ENCODE data around the gene ADAMTS10. TPM values are rescaled to one million over a fixed set of nuclear protein-coding genes. Genes with fewer than 3 reads are reported as not detected.

ADAMTS10 gene
- total and polyA plus RNA-seq, 11 donors: 4.3 to 14.7 (median 7.4) TPM

DNA sequence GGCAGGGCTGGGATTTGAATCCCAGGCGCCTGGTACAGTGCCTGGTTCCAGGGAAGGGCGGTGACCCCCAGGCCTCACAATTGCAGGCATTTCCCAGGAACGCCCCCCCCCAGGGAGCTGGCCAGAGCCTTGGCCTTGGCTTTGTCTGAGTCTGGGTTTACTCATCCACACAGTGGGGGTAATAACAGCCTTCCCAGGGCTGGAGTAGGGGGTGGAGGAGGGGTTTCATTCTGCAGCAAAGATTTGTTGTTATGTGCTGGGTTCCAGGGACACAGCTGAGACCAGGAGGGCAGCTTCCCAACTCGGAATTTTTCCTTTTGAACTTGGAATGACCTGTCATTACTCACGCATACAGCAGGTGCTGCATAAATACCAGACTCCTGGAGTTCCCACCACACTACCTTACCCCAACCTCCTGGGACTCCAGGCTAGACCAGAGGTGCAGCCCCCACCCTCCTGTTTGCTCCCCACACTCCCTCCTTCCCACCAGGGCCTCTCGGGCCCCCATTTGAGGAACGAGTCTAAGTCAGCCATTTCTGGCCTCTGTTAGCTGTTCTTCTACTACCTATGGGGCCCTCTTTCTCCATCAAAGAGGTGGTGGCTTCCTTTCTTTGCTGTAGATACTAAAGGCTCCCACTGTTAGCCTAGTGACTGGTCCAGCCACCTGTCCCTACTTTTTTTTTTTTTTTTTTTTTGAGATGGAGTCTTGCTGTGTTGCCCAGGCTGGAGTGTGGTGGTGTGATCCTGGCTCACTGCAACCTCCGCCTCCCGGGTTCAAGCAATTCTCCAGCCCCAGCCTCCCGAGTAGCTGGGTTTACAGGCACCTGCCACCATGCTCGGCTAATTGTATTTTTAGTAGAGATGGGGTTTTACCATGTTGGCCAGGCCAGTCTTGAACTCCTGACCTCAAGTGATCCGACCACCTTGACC, 1.6 kb upstream of the ADAMTS10 start:
- H3K36me3 ChIP-seq: no peaks in the 10 kb centered on the region
- no peak for TF ChIP-seq POLR2A (IDR thresholded peaks at IDR 0.05)
- TF ChIP-seq, protein P1, sequence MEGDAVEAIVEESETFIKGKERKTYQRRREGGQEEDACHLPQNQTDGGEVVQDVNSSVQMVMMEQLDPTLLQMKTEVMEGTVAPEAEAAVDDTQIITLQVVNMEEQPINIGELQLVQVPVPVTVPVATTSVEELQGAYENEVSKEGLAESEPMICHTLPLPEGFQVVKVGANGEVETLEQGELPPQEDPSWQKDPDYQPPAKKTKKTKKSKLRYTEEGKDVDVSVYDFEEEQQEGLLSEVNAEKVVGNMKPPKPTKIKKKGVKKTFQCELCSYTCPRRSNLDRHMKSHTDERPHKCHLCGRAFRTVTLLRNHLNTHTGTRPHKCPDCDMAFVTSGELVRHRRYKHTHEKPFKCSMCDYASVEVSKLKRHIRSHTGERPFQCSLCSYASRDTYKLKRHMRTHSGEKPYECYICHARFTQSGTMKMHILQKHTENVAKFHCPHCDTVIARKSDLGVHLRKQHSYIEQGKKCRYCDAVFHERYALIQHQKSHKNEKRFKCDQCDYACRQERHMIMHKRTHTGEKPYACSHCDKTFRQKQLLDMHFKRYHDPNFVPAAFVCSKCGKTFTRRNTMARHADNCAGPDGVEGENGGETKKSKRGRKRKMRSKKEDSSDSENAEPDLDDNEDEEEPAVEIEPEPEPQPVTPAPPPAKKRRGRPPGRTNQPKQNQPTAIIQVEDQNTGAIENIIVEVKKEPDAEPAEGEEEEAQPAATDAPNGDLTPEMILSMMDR (IDR thresholded peaks at IDR 0.05): no peak
- ATAC-seq (peak in 3 of 4 donors; percentile 45 to 70 (median 63)), DNase-seq (peak; percentile 52 to 89 (median 81))
- H3K4me1 ChIP-seq: peaks cover 0 to 32% (median 13%) of the 10 kb centered on the region in 12 donors
- intact Hi-C loops (cut with DNase I): no loop called here
- no peak overlapping the region for H3K4me3 ChIP-seq
- peaks cover 0 to 6% (median 0%) of the 10 kb centered on the region in 9 donors for H3K27me3 ChIP-seq
- 37 to 45% (median 42%) methylated on average over 10 to 12 of the region's 12 CpGs for WGBS, 4 donors
- H3K27ac ChIP-seq: peak overlapping the region in 8 of 12 donors; percentile 12 to 84 (median 48)
- no peaks in the 10 kb centered on the region for H3K9me3 ChIP-seq

DNA sequence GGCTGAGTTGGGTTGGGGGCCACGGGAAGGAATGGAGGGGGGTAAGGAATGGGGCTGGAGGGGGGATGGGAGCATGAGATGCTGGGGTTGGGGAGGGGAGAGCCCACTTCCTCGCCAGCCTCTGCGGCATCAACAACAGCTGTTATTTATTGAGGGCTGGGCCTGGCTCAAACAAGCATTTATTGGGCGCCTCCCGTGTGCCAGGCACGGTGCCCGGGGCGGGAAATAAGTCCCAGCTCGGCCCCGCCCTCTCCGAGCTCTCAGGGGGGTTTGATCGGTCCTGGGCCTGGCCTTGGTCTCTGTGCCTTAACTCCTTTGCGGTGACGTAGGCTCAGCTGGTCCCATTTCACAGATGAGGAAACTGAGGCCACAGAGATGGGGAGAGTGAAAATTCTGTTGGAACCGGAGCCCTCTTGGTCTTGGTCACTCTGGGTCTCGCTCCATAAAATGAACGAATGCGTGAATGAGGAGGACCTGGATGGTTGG, 919 bp upstream of the ADAMTS10 start:
- Histone ChIP-seq H3K4me1 (peaks cover 0 to 35% (median 13%) of the 10 kb centered on the region in 12 donors), H3K27me3 (peaks cover 0 to 6% (median 0%) of the 10 kb centered on the region in 9 donors), H3K27ac (peak overlapping the region in 8 of 12 donors; percentile 22 to 84 (median 48)), H3K4me3 (no peak overlapping the region), H3K9me3 (no peaks in the 10 kb centered on the region), H3K36me3 (no peaks in the 10 kb centered on the region)
- 39 to 44% (median 41%) methylated on average over 17 to 18 of the region's 18 CpGs for WGBS, 4 donors
- DNase-seq (peak in 2 of 5 donors; percentile 44 to 45), ATAC-seq (no peak)
- TF ChIP-seq, protein P1 (IDR thresholded peaks at IDR 0.05): no peak
- no peak for TF ChIP-seq POLR2A (IDR thresholded peaks at IDR 0.05)
- intact Hi-C loops (cut with DNase I): no loop called here

DNA sequence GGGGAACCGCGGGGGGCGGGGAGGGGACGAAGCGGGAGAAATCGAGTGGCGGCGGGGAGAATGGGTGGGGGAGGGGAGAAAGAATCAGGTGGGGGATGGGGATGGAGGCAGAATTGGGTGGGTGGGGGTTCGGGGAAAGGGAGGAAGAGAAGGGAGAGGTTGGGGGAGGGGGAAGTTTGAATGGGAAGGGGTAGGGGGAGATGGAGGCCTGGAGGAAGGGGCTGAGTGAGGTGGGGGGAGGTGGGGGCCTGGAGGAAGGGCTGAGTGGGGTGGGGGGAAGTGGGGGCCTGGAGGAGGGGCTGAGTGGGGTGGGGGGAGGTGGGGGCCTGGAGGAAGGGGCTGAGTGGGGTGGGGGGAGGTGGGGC, 403 bp upstream of the ADAMTS10 start:
- DNase-seq (no peak), ATAC-seq (no peak)
- Histone ChIP-seq H3K27ac (peak overlapping the region in 9 of 12 donors; percentile 44 to 92 (median 84)), H3K36me3 (peaks cover 0 to 1% (median 0%) of the 10 kb centered on the region in 9 donors), H3K4me1 (peaks cover 0 to 35% (median 13%) of the 10 kb centered on the region in 12 donors), H3K27me3 (peaks cover 0 to 6% (median 0%) of the 10 kb centered on the region in 9 donors), H3K4me3 (peak overlapping the region; percentile 23 to 92 (median 65)), H3K9me3 (no peaks in the 10 kb centered on the region)
- 0 to 4% (median 3%) methylated on average over 5 to 9 of the region's 9 CpGs; no CpG with 5 or more reads in 1 of the 4 donors for WGBS, 4 donors
- TF ChIP-seq, protein P1 (IDR thresholded peaks at IDR 0.05): no peak
- no peak for TF ChIP-seq POLR2A (IDR thresholded peaks at IDR 0.05)
- intact Hi-C loops (cut with DNase I): no loop called here

All from heart left ventricle (tissue), 16 donors.